Measurements from ENCODE around the gene RASGRP4. TPM values are rescaled to one million over a fixed set of nuclear protein-coding genes. Genes with fewer than 3 reads are reported as not detected.
"Not testable (repeated sequence)": the region's sequence is repeated elsewhere in the genome, so short reads cannot be mapped to it uniquely, and the experiment has no call there.

The RASGRP4 gene
- total RNA-seq, 3 donors from 2014 or later: 0.66 to 8.8 (median 1.6) TPM

DNA sequence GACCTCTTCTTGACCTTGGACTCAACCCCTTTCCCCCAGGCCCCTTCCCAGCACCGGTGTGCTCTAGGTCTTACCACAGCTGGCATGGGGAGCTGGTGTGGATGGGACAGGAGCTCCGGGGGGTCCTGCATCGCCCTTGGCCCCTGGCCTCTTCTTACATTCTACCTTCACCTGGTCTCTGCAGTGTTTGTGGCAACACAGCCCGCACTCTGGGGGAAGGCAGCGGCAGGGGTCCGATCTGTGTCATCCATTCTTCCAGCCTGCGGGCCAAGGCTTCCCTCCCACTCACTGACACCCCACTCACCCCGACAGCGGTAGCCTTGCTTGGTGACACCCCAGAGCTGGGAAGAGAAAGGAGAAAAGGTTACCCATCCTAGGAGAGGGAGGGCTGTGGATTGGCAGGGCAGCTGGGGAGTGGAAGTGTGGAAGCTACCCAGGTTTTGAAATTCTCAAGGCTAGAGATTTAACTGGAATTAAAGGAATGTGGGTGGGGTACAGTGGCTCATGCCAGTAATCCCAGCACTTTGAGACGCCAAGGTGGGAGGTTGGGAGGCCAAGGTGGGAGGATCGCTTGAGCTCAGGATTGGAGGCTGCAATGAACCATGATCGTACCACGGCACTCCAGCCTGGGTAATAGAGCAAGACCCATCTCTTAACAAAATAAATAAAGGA is 14.8 kb downstream of the RASGRP4 start:
- TF ChIP-seq POLR2A (IDR thresholded peaks at IDR 0.05) (no peak), CTCF (IDR thresholded peaks at IDR 0.05) (no peak)
- H3K4me3 ChIP-seq: no peak overlapping the region
- intact Hi-C loops (cut with DNase I; ENCODE audit: low total_unique reads): no loop called here
- no peaks in the 10 kb centered on the region for H3K4me1 ChIP-seq
- H3K36me3 ChIP-seq: no peaks in the 10 kb centered on the region
- no peaks in the 10 kb centered on the region for H3K9me3 ChIP-seq
- DNase-seq (ENCODE audit: low spot score in 2 of 2): no peak
- H3K27ac ChIP-seq: no peak overlapping the region
- H3K27me3 ChIP-seq: no peaks in the 10 kb centered on the region

- H3K36me3 ChIP-seq; H3K9me3 ChIP-seq; H3K4me1 ChIP-seq; H3K27me3 ChIP-seq; intact Hi-C loops (cut with DNase I; ENCODE audit: low total_unique reads); DNase-seq (ENCODE audit: low spot score in 2 of 2); H3K27ac ChIP-seq; H3K4me3 ChIP-seq: not testable (repeated sequence)
Observed at GRCh38 chr19:38410407-38410806, 15.6 kb downstream of the RASGRP4 start.

GRCh38 chr19:38409631-38410133 is 16.3 kb downstream of the RASGRP4 start:
- no peaks in the 10 kb centered on the region for H3K27me3 ChIP-seq
- intact Hi-C loops (cut with DNase I; ENCODE audit: low total_unique reads): loop anchor here (2.0 to 10.0 kb wide), 2 partner anchors 65 to 935 kb away; partner anchors contain the start of gene SAMD4B
- TF ChIP-seq CTCF (IDR thresholded peaks at IDR 0.05): no peak
- TF ChIP-seq POLR2AphosphoS5 (IDR thresholded peaks at IDR 0.05): no peak
- TF ChIP-seq POLR2A (IDR thresholded peaks at IDR 0.05): no peak
- no peak overlapping the region for H3K27ac ChIP-seq
- no peak overlapping the region for H3K4me3 ChIP-seq
- H3K36me3 ChIP-seq: no peaks in the 10 kb centered on the region
- no peaks in the 10 kb centered on the region for H3K9me3 ChIP-seq
- DNase-seq (ENCODE audit: low spot score in 2 of 2): no peak
- no peaks in the 10 kb centered on the region for H3K4me1 ChIP-seq

DNA sequence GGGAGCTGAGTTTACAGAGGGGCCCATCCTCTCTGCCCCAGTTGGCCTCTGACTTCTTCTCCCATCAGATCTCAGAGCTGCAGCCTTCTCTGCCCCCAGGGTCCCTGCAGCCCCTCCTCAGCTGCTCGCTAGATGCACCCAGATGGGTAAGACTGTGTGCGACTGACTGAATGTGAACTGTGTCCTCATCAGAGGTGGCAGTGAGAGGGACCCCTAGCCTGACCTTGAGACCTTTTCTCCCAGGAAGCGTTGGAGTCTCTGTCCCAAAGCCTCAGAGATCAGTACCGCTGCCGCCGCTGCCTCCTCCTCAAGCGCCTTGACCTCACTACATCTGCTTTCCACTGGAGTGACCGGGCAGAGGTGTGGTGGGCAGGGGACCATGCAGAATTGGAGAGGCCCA is 20.7 kb downstream of the RASGRP4 start:
- Histone ChIP-seq H3K4me3 (no peak overlapping the region), H3K27me3 (no peaks in the 10 kb centered on the region), H3K9me3 (no peaks in the 10 kb centered on the region), H3K36me3 (no peaks in the 10 kb centered on the region), H3K27ac (no peak overlapping the region), H3K4me1 (no peaks in the 10 kb centered on the region)
- DNase-seq (ENCODE audit: low spot score in 2 of 2): no peak
- intact Hi-C loops (cut with DNase I; ENCODE audit: low total_unique reads): loop anchor here (10.0 kb wide), 1 partner anchor 940 kb away; the partner anchor contains the start of gene SAMD4B
- TF ChIP-seq CTCF (IDR thresholded peaks at IDR 0.05) (no peak), POLR2AphosphoS5 (IDR thresholded peaks at IDR 0.05) (no peak), POLR2A (IDR thresholded peaks at IDR 0.05) (no peak)

DNA sequence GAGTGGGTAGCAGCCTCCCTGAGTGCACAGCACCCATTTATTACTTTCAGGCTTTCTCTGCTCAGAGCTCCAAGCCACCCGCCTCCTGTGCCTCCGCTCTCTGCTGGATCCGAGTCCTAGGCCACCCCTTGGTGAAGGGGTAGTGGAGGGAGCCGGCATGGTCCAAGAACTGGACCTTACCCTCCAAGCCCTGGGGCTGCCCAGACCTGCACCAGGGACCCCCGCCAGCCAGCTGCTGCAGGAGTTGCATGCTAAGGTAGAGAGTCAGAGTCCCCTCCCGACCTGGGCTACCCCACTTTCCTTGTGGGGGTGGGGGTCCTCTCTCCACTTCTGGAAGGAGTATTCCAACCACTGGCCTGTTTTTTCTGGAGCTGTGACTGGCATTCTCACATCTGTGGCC is 21.2 kb downstream of the RASGRP4 start:
- Histone ChIP-seq H3K9me3 (no peaks in the 10 kb centered on the region), H3K4me3 (no peak overlapping the region), H3K4me1 (no peaks in the 10 kb centered on the region), H3K27me3 (no peaks in the 10 kb centered on the region), H3K27ac (no peak overlapping the region), H3K36me3 (no peaks in the 10 kb centered on the region)
- intact Hi-C loops (cut with DNase I; ENCODE audit: low total_unique reads): loop anchor here (10.0 kb wide), 1 partner anchor 940 kb away; the partner anchor contains the start of gene SAMD4B
- TF ChIP-seq POLR2A (IDR thresholded peaks at IDR 0.05): no peak
- no peak for TF ChIP-seq POLR2AphosphoS5 (IDR thresholded peaks at IDR 0.05)
- TF ChIP-seq CTCF (IDR thresholded peaks at IDR 0.05): no peak
- DNase-seq (ENCODE audit: low spot score in 2 of 2): no peak

Data from breast epithelium (tissue), 4 donors.